NCI-H2029 treated with DMSO at 0.1 percent for 48 hours (cell line): Measurements from ENCODE around the gene CAMTA1.

Source experiments
- DNase-seq: peaks from one replicate; lab custom pipeline; 2025; lab: John Stamatoyannopoulos, UW

CAMTA1 gene

DNA sequence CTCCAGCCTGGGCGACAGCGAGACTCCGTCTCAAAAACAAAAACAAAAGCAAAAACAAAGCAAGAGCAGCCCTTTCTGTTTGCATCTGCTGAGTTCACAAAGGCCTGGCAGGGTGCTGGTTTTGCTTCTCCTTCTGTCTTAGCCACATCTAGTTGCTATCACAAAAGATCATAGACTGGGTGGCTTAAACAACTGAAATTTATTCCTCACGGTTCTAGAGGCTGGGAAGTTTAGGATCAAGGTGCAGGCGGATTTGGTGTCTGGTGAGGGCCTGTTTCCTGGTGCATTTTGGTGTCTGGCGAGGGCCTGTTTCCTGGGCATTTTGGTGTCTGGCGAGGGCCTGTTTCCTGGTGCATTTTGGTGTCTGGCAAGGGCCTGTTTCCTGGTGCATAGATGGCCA, 471.3 kb downstream of the CAMTA1 start:
- DNase-seq: no peak

GRCh38 chr1:7257225-7257624, 472.0 kb downstream of the CAMTA1 start:
- no peak for DNase-seq

GRCh38 chr1:7258589-7259135, 473.4 kb downstream of the CAMTA1 start:
- no peak for DNase-seq

- DNase-seq: no peak
These were observed 474.7 kb downstream of the CAMTA1 start for GRCh38 chr1:7259955-7260354.

GRCh38 chr1:7261490-7261889, 476.2 kb downstream of the CAMTA1 start:
- no peak for DNase-seq

- DNase-seq: peak; percentile 89
These were observed 477.4 kb downstream of the CAMTA1 start for GRCh38 chr1:7262611-7263010.

DNA sequence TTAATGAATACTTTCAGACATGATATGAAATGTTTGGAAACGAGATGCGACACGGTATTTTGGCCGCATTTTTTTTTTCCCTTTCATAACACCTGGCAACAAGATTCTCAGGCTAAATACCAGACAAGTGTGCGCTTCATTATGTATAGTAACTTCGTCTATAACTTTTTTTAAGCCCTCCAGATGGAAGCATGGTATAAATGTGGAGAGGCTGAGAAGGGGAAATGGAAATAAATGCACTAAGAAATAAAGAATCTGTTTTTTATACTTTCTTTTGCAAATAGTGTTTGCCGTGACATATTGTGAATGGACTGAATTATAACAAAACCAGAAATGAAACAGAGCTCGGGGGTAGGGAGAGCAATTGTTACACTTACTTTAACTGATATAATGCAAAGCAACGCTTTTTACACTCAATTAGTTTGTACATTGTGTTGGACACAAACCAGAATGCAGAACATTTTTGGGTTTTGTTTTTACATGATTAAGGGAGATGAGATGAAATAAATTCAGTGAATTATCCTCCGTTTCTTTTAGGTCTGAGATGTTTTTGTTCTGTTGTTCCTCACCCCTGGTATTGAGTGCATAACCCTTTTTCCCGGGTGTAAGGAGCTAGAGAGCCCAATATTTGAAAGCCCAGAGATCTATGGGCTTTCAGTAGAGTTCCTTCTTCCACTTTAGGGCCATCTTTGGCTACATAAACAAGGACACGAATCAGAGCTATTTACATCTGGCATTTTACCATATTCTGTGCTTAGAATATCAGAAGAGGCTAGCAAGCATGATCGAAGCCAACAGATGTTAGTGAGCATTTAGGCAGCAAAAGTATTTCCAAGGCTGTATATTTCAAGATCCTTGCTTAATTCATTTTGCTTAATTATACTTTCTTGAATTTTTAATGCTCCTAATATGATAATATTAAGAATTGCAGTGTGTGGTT, 478.0 kb downstream of the CAMTA1 start:
- DNase-seq: peak; percentile 50

DNA sequence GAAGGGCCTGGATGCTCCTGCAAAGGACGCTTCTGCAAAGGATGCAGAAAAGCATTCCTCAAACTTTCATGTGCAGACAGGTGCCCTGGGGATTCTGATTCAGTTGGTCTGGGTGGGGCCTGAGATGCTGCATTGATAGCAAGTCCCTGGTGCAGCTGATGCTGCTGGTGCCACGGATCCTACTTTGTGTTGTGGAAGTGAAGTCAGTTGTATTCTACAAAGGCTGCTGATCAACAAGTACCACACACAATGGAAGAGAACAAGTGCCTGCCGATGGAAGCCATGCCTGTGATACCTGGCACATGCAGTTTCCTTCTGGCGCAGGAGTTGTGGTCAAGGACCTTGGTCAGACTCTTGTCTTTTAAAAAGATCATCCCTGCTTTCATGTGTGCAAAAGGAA, 478.8 kb downstream of the CAMTA1 start:
- peak; percentile 7 for DNase-seq

GRCh38 chr1:7265771-7266371, 480.6 kb downstream of the CAMTA1 start:
- peak; percentile 46 for DNase-seq

GRCh38 chr1:7266561-7266960, 481.3 kb downstream of the CAMTA1 start:
- no peak for DNase-seq

DNA sequence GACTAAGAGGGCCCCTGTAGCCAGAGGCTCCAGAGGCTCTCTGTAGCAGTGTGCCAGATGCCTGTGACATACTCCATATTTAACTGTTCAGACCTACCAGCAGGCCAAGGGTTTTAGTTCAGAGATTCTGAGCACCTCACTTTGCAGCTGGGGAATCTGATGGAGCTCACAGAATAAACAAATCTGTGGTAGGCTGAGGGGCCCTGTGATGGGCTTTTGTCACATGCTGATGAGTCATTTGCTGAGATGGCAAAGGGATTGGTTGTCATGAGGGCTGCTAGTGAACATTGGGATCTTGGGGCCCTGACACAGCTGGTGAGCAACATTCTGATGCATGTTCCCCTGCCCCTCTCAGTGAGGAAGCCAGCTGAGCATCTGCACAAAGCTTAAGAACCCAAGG, 482.2 kb downstream of the CAMTA1 start:
- DNase-seq: no peak

- no peak for DNase-seq
These were observed 483.7 kb downstream of the CAMTA1 start for GRCh38 chr1:7268983-7269382.

- no peak for DNase-seq
These were observed 484.3 kb downstream of the CAMTA1 start for GRCh38 chr1:7269525-7269924.

DNA sequence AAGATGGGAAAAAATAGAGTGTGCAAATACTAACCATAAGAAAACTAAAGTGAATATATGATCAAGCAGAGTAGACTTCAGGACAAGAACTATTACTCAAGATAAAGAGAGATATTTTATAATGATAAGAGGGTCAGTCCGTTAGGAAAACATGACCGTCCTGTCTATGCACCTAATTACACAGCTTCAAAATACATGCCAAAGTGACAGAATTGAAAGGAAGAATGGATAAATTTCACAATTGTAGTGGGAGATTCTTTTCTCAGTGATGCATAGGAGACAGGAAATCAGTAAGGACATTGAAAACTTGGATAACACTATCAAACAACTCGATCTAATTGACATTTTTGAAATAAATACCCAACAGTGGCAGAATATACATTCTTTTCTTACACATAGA, 489.0 kb downstream of the CAMTA1 start:
- DNase-seq: no peak

DNA sequence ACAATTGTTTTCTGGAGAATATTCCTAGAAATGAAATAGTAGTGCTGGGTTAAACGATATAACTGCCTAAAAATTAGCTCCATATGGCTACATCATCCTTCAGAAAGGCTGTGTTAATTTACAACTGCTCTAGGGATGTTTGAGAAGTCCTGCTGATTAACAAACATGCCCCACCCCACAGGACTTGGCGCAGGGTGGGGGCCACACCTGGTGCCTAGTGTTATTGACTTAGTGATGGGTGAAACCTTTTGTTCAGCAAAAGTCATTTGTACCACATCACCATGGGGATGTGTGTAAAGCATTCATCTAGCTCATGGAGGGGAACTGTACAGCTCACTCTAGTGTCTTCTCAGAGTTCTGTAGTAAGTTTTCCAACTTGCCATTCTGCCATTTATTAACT, 492.8 kb downstream of the CAMTA1 start:
- DNase-seq: peak; percentile 17

DNA sequence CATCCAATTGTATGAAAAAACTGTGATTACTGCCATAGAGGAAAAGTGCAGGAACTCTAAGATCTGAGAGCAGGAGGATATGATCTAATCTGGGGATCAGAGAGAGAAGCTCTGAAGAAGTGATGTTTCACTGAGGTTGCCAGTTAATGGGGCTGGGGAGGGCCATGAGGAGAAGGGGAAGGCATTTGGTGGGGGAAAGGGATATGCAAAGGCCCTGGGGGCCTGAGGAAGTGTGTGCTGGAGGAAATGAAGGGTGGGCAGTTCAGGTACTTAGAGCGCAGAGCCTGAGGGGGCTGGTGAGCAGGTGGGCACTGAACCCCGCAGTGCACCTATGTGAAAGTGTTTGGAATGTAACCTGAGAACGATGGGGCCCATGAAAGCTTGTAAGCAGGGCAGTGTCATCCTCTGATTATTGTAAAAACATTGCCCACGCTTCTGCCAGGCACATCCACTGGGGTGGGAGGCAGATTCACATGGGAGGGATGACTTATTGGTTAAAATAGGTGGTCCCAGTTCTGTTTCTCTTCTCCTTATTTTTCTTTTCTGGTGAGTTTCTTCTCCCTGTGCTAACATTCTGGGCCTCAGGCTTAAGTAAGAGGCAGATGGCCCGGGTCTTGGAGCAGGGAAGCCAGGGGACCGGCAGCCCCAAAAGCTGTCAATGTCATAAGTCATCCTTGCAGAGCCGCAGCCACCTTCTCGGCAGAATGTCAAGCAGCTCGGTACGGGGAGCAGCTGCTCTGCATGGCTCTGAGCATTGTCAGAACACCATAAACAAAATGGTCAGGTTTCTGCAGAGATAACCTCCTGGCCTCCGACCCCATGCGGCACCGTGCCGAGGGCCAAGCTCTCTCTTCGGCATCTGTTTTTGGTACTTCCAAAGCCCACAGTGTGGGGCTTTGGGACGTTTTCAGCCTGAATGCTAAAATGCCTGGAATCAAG, 493.8 kb downstream of the CAMTA1 start:
- no peak for DNase-seq

GRCh38 chr1:7279769-7280168, 494.5 kb downstream of the CAMTA1 start:
- no peak for DNase-seq

DNA sequence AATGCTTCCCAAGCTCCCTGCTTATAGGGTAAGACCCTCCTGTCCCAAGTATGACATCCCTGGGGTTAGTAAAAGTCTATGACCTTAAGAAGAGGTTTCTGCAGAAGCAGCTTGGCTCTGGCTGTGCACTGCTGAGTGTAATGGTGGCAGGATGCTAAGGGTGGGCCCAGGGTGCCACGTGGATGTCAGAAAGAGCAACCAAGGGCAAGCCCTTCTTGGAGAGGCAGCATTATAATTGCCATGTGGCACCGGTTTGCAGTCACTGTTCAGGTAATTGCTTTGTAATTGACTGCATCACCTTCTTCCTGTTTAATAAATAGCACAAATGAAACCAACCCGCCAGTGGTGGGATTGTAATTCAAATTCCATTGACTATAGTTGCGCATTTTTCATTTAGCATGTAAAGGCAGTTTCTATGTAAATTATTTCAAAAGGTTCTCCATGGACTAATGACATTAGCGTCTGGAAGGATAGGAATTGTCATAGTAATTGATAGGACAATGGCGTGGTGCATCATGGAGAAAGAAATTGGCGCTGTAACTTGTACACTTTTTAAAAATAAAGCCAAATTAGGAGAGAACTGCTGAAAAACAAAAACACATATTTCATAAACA, 495.2 kb downstream of the CAMTA1 start:
- DNase-seq: no peak

DNA sequence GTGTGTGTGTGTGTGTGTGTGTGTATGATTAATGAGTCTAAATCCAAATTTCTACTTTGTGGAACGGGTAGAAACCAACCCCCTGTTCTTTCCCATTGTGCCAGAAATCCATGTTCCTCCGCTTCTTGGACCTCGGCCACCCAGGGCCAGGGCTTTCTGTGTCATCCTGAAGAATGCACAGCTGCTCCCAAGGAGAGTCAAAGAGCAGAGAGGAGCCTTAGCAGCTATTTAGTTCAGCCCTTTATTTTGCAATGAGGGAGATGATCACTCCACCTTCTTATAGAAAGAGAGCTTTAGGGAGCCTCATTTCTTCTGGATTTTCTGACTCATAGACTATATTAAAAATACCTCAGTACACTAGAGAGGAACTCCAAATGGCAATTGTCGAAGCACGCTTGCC, 496.6 kb downstream of the CAMTA1 start:
- no peak for DNase-seq

- DNase-seq: no peak
These were observed 499.7 kb downstream of the CAMTA1 start for GRCh38 chr1:7284839-7285435.

DNA sequence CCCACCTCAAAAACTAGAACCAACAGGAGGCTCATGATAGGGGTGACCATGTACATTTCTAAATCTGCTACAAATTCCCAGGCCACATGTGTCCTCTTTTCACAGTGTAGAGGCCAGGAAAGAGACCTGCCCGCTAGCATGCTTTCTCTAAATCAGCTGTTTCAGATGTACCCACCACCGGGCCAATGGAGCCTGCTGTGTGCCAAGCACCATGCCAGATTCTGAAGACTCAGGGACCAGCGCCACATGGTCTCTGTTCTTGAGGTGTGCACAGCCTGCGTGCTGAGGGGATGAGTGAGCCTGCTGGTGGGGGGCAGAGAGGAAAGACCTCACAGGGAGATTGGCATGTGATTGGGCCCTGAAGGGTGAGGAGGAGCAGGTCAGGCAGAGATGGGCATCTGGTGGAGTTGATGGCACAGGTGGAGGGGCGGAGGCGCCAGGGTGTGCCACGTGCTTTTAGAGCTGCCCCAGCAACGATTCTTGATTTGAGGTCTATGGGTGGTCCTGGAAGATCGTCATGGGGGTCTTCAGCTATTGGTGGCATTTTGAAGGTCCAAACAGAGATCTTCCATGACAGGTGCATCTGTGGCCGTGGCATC, 500.7 kb downstream of the CAMTA1 start:
- no peak for DNase-seq
